HG03558 (cell line): ENCODE data around the gene HMCN2.

ENCODE experiments used
- ATAC-seq: cut with Tn5 transposase; IDR thresholded peaks from one replicate; pipeline ENCODE4 v1.9.1; 2021; ENCODE audit warnings: moderate number of reproducible peaks; ENCODE audit not compliant: unreplicated experiment; ENCODE audit errors: extremely low read depth

The HMCN2 gene

DNA sequence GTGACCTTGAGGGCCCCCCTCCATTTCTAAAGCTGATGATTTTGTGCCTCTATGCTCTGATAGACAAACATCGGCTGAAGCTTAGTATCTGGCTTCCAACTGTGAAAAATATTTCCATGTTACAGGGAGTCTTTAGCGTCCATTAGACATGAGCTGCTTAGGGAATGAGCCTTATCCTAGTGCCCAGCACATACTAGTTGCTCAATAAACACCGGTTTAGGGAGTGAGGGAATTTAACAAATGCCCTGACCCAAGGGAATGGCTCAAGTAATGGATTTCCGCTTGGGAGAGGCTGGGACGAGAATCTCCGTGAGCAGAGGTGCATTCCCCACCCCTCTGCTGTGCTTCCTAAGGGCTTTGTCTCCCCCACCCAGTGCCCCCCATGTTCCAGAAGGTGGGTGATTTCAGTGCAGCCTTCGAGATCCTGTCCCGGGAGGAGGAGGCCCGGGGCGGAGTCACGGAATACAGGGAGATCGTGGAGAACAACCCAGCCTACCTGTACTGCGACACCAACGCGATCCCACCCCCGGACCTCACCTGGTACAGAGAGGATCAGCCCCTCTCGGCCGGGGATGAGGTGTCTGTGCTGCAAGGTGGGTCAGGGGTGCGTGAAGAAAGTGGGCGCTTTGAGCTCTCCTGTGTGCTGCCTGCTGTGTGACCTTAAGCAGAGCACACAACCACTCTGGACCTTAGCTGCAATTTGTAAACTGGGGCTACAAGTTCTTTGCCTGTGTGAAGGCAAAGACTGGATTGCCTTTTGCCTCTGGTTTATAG is 113.5 kb downstream of the HMCN2 start:
- no peak for ATAC-seq

DNA sequence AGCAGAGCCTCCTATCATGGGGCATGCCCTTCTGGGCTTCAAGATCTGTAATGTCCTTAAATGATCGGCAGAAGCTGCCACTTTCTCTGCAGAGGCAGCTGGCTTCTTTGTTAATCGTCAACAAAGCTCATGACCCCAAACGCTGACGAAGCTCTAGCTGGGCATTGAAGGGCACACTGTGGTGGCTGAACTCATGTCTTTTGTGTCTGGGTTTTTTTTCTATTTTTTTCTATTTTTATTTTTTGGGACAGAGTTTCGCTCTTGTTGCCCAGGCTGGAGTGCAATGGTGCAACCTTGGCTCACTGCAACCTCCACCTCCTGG is 114.0 kb downstream of the HMCN2 start:
- ATAC-seq: no peak

DNA sequence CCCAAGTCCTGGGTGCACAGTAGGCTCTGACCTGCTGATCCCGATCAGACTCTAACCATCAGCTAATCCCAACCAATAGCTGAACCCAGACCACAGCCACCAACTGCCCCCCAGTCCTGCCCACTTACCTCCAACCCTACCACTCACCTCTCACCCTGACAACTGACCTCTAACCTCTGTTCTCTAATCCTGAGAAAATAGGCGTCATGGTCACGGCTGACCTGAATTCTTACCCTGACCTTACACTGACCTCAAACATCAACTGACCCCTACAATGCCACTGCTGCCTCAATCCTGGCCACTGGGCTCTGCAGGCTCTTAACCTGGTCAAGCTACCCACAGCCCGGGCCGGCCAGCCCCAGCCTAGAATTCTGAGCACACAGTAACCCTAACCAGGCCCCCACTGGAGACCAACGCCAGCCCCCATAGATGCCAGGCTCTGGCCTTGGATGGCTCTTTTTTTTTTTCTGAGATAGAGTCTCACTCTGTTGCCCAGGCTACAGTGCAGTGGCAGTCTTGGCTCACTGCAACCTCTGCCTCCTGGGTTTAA is 115.4 kb downstream of the HMCN2 start:
- no peak for ATAC-seq

DNA sequence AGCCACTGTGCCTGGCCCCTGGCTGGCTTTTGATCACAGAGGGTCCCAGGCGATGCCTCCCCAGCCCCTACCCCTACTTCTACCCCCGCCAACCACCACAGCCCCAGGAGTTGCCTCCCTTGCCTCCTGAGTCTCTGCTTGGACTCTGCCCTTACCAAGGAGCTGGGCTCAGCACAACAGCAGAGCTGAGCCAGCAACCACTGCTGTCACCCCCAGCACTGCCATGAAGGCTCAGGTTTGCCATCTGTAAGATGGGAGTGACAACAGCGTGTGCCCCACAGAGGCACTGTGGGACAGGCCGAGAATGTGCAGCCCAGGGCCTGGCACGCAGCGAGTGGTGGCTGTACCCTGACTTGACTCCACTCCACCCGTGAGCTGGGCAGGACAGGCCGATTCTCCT is 116.1 kb downstream of the HMCN2 start:
- ATAC-seq: no peak

DNA sequence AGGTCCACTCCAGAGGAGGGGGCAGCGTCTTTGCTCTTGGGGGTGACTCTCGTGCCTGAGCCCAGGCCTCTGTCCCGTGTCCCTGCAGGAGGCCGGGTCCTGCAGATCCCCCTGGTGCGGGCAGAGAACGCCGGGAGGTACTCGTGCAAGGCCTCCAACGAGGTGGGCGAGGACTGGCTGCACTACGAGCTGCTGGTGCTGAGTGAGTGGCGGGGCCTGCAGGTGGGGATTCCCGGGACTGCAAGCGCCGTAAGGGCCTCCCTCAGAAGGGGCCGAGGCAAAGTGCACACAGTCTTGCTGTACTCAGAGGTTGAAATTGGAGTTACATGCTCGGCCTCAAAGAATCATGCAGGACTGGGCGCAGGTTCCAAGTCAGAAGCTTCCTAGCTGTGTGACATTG is 116.5 kb downstream of the HMCN2 start:
- ATAC-seq: no peak

DNA sequence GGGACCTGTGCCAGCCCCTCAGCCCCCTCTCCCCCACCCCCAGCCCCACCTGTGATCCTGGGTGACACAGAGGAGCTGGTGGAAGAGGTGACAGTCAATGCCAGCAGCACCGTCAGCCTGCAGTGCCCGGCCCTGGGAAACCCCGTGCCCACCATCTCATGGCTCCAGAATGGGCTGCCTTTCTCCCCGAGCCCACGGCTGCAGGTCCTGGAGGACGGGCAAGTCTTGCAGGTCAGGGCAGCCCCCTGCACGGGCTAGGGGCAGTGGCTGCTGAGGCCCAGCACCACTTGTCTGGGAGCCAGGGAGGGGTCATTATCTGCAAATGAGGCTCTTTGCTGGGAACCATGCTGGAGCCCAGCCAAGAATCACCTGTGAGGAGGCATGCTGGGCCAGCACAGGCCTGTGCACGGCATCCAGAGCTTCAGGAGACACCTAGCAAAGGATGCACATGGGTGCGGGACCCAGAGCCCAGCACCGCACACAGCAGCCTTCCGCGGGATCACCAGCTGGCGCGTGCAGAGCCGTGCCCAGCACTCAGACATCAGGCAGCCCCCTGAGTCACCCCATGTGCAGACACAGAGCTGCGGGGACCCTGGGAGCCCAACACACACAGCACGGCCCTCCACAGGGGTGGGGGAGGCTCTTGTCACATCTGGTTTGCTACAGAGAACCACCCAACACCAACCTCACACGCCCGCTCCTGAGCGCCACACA is 117.2 kb downstream of the HMCN2 start:
- ATAC-seq: no peak

DNA sequence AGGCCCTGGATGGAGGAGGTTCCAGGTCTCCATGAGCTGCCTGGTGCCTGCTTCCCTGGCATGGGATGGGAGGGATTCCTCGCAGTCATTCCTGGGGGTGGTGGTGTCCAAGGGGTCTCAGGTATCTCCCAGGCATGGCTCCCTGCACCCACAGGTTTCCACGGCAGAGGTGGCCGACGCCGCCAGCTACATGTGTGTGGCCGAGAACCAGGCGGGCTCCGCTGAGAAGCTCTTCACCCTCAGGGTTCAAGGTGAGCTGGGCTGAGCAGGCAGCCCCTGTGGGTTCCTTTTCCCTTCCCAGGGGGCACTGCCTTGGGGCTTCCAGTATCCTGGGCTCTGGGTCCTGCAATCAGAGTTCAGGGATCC is 117.8 kb downstream of the HMCN2 start:
- ATAC-seq: no peak

DNA sequence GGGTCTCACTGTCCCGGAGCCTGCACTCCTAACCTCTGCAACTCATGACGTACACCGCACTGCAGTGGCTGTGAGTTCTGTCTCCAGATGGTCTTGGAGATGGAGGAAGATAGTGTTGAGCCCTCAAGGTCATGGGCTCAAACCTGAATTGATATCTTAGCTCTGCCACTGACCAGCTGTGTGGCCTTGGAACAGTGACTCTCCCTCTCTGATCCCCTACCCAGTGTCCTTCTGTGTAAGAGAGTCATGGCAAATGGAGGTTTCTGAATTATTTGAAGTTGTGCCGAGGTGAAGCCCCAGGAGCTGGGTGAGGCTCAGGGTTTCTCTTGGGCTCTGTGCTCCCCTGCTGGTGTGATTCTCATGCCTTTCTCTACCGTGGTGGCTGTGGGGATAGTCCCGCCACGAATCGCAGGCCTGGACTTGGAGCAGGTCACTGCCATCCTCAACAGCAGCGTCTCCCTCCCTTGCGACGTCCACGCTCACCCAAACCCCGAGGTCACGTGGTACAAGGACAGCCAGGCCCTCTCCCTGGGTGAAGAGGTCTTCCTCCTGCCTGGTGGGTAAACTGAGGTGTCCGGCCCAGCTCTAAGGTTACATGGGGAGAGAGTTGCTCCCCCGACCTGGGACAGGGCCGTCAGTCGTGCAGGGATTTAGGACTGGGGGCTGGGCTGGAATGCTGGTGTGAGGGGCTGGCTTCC is 118.6 kb downstream of the HMCN2 start:
- ATAC-seq: no peak

DNA sequence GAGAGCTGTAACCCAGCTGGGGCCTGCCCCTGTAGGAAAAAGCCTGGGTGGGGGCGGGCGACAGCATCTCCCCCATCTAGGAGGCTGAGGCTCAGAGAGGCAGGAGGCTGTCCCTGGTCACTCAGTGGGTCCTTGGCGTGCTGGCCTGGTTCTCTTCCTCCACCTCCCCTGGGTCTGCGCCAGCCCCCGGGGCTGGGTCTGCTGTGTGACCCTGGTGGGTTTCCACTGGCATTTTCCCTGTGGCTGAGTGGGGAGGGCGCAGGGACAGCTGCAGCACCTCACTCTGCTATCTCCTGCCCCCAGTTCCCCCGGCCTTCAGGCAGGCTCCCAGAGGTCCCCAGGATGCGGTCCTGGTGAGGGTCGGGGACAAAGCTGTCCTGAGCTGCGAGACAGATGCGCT is 119.7 kb downstream of the HMCN2 start:
- no peak for ATAC-seq

DNA sequence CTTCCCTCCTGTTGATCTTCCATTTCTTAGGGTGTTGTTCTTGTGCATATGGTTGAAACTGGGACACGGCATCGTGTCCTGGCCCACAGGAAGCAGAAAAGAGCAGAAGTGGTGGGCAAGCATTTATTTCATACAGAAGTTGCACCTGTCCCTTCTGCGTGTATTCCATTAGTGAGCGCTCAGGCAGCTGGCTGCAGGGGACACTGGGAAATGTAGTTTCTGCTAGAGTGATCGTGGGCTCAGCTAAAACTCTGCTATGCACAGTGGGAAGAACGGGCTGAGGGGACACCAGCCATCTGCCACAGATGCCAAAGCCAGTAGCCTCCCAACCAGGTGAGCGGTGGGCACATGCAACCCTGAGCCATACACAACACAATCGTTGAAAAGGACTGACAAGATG is 121.8 kb downstream of the HMCN2 start:
- ATAC-seq: no peak

DNA sequence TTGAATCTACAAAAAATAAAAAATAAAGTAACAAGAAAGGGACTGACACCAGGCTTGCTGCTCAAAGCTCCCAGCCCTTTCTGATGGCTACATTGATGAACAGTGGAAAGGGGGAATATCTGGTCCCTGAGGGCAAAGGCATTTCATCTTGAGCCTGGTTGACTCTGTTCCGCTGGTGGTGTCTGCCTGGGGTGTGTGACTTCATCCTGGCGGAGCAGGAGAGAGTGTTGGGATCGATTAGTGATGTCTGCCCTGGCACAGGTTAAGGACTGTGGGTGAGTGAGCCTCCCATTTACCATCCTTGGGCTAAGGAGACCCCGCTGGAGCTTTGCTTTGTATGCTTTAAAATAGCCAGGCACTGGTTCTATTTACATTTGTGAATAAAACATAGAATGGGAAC is 122.3 kb downstream of the HMCN2 start:
- ATAC-seq: no peak

DNA sequence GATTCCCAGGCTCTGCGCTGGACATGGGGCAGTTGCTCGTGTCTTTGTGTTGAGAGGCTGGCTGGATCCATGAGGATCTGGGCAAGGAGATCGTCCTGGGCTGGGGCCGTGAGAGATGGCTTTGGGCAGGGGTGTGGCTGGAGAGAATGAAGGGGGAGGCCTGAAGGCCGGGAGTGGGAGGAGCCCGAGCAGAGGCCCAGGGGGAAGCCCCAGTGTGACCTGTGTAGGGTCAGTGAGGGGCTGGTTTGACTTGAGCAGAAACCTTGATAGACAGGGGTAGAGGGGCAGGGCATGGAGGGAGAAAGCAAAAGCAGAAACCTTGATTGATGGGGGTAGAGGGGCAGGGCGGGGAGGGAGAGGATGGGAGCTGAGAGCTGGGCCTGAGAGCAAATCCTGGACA is 124.8 kb downstream of the HMCN2 start:
- ATAC-seq: no peak

DNA sequence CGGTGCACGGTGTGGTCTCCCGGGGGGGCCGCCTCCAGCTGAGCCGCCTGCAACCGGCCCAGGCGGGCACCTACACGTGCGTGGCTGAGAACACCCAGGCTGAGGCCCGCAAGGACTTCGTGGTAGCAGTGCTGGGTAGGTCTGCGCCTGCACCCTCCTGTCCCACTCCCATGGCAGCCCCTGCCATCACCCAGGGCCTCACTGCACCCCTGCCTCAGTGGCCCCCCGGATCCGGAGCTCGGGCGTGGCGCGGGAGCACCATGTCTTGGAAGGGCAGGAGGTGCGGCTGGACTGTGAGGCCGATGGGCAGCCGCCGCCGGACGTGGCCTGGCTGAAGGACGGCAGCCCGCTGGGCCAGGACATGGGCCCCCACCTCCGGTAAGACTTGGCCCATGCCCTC is 125.4 kb downstream of the HMCN2 start:
- no peak for ATAC-seq

DNA sequence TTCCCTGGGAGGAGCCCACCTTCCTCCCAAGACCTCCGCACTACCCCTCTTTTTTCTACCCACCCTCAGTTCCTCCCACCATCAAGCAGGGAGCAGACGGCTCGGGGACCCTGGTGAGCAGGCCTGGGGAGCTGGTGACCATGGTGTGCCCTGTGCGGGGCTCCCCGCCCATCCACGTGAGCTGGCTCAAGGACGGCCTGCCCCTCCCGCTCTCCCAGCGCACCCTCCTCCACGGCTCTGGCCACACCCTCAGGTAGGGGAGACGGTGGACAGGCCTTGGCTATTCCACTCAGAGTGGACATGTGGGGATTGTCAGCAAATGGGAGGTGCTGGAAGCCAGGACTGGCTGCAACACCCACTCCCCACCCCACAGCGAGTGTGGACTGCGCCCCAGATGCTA is 126.3 kb downstream of the HMCN2 start:
- no peak for ATAC-seq

DNA sequence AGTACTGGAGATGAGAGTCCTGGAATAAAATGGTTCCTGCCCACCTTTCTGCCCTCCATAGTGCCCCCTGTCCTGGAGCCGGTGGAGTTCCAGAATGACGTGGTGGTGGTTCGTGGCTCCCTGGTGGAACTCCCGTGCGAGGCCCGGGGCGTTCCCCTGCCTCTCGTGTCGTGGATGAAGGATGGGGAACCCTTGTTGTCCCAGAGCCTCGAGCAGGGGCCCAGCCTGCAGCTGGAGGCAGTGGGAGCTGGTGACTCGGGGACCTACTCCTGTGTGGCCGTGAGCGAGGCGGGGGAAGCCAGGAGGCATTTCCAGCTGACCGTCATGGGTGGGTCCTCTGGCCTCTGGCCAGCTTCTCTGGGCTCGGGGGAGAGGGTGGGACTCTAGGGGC is 128.1 kb downstream of the HMCN2 start:
- no peak for ATAC-seq

DNA sequence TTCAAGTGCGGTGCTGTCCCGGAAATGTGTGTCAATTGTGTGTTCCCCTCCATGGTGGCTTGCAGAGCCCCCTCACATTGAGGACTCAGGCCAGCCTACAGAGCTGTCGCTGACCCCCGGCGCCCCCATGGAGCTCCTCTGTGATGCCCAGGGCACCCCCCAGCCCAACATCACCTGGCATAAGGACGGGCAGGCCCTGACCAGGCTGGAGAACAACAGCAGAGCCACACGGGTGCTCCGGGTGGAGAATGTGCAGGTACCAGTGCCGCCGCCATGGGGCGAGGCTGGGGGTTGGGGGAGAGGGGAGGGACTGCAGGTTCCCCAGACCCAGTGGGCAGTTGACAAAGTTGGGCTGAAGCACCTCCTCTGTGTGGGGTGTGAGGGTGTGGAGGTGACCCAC is 128.8 kb downstream of the HMCN2 start:
- no peak for ATAC-seq

DNA sequence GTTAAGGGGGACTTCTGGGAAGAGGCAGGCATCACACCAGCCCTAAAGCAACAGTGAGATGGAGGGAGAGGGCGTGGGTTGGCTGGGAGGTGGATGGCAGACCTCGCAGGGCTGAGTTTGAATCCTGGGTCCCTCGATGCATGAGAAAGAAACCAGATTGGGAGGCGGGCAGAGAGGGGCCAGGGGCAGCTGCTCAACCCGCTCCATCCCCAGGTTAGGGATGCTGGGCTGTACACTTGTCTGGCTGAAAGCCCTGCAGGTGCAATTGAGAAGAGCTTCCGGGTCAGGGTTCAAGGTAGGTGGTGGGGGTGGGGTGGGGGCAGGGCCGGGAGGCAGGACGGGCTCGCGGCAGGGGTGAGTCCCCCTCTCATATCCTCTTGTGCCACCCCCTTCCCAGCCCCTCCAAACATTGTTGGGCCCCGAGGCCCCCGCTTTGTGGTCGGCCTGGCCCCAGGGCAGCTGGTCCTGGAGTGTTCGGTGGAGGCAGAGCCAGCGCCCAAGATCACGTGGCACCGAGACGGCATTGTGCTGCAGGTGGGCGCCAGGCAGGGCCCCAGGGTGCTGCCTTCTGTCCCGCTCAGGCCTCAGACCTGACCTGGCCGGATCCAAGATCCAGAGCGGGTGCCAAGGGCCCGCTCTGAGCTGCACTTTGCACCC is 129.4 kb downstream of the HMCN2 start:
- ATAC-seq: no peak

DNA sequence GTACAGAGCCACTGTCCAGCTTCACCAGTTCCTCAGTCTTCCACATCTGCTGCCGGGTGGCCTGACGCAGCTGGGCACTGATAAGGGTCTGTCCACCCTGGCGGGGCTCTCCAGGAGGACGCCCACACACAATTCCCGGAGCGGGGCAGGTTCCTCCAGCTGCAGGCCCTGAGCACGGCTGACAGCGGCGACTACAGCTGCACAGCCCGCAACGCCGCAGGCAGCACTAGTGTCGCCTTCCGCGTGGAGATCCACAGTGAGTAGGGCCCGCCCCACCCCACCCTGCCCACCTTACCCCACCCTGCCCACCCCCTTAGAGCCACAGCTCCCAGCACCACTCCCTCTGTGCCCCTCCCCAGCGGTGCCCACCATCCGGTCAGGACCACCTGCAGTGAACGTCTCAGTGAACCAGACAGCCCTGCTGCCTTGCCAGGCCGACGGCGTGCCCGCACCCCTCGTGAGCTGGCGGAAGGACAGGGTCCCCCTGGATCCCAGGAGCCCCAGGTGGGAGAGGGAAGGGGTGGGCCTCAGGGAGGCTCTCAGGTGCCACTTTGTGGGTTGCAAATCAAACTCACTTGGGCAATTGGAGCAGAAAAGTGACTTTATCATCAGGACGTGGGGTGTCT is 130.4 kb downstream of the HMCN2 start:
- ATAC-seq: no peak

DNA sequence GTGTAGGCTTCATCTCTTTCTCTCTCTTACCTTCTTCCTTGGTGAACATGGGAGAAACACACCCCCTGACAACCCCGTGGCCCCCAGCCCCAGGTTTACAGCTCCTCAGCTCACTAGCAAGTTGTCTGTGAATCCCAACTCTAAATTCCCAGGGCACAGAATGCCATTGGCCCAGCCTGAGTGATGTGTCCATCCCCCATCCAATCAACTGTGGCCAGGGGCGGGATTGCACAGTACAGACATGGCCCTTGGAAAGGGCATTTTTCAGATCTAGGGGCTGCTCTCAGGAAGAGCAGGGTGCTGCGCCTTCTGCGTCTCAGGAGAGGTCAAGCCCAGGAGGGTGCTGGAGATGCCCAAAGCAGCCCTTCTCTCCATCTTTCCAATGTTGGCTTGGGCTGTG is 131.0 kb downstream of the HMCN2 start:
- no peak for ATAC-seq

DNA sequence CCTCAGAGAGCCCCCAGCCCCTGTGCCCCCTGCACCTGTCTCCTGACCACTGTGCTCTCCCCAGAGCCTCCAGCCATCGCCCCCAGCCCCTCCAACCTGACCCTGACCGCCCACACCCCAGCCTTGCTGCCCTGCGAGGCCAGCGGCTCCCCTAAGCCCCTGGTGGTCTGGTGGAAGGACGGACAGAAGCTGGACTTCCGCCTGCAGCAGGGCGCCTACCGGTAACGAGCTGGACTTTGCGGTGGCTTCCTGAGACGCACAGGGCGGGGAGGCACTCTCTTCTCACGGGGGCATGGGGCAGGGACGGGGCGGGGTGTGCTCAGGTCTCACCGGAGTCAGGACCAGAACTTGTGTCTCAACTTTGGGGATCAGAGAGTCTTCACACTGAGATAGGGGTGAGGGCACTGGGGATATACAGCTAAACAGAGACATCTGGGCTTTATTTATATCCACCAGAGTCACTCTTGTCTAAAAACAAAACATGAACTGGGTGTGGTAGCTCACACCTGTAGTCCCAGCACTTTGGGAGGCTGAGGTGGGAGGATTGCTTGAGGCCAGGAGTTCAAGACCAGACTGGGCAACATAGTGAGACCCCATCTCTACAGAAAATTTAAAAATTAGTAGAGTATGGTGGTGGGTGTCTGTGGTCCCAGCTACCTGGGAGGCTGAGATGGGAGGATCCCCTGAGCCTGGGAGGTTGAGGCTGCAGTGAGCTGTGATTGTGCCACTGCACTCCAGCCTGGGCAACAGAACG is 133.1 kb downstream of the HMCN2 start:
- no peak for ATAC-seq
